ENCODE results near the gene UMAD1.

UMAD1 gene

DNA sequence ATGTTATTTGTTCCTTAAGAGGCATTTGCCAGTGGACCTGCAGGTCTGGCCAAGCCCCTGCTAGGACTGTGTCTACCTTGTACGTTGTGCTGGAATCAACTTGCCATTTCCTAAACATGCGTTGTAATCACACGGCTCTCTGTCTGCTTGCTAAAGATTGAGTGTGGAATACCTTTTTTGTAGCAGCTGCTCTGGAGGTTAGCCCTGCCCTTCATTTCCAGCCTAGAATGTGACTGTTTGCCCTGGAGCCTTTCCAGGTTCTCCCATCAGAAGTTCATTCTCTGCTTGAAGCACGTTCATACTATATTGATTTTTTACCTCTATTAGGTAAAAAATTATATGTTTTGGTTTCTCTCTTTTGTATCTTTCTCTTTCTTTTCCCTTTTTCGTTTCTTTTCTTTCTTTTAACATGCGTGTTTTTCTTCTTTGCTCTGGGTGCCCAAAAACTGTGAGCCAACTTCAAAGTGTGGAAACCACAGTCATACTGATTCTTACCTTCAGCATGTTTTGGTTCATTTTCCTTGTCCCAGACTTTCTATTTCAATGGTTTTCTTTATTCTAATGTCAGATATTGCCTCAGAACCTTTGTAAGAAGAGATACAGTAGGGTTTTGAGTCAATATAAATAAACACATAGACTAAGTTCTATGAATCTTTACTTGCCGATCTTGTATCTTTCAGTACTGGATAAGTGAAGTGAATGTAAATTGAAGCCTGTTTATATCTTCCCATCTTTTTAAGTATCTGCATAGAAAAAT is 189.7 kb downstream of the UMAD1 start:
- no peak for DNase-seq (ENCODE audit: low spot score)

GRCh38 chr7:7832518-7832917 is 192.0 kb downstream of the UMAD1 start:
- no peak for DNase-seq (ENCODE audit: low spot score)

DNA sequence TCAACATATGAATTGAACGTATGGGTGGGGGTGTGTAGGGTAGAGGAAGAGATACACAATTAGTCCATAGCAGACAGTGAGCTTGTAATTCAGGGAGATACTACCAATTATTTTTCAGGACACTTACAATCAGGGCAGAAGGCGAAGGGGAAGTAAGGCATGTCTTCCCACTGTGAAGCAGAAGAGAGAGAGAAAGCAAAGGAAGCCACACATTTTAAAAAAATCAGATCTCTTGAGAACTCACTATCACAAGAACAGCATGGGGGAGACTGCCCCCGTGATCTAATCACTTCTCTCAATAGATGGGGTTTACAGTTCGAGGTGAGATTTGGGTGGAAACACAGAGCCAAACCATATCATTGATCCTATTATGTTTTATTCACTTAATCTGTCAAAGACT is 194.2 kb downstream of the UMAD1 start:
- no peak for DNase-seq (ENCODE audit: low spot score)

DNA sequence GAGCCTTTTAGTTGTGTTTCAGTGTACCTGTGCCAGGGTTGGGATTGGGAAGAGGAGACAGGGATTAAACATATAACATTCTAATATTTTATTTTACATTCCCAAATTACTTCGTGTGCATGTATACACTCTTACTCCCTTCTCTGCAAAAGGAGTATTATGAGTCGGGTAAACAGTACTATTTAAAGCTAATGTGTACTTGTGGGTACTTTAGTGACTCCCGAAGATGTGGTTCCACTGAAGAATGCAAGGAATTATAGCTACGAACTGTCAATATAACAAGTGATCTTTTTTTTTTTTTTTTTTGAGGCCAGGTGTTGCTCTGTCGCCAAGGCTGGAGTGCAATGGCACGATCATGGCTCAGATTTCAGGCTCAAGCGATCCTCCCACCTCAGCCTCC is 200.5 kb downstream of the UMAD1 start:
- DNase-seq (ENCODE audit: low spot score), result no peak

- DNase-seq (ENCODE audit: low spot score), result no peak
Observed at GRCh38 chr7:7843240-7843639, 202.7 kb downstream of the UMAD1 start.

- DNase-seq (ENCODE audit: low spot score), result no peak
Observed at GRCh38 chr7:7843972-7844371, 203.4 kb downstream of the UMAD1 start.

- DNase-seq (ENCODE audit: low spot score), result no peak
Observed at GRCh38 chr7:7848246-7848645, 207.7 kb downstream of the UMAD1 start.

- DNase-seq (ENCODE audit: low spot score), result no peak
Observed at GRCh38 chr7:7848892-7849291, 208.3 kb downstream of the UMAD1 start.

- no peak for DNase-seq (ENCODE audit: low spot score)
Observed at GRCh38 chr7:7850150-7850549, 209.6 kb downstream of the UMAD1 start.

- no peak for DNase-seq (ENCODE audit: low spot score)
Observed at GRCh38 chr7:7851381-7851780, 210.8 kb downstream of the UMAD1 start.

GRCh38 chr7:7851991-7852390 is 211.4 kb downstream of the UMAD1 start:
- DNase-seq (ENCODE audit: low spot score), result no peak

DNA sequence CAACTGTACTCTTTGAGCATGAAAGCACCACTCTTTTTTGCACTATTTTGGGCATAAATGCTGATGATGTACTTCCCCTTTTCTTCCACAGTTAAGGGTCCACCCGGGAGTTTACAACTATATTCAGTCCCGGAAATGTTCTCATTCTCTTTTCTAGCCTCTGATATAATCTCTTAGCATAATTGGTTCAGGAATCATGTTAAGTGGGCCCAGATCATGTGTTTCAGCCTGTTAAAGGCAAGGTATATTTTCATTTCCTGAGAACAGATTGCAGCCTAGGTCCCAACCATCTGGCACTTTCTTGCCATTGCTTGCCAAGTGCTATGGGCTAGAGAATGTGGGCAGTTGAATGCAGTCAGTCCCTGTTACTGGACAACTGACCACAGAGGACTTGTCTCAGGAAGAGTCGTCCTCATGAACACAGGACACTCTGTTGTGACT is 216.6 kb downstream of the UMAD1 start:
- DNase-seq (ENCODE audit: low spot score), result no peak

GRCh38 chr7:7858559-7858958 is 218.0 kb downstream of the UMAD1 start:
- no peak for DNase-seq (ENCODE audit: low spot score)

DNA sequence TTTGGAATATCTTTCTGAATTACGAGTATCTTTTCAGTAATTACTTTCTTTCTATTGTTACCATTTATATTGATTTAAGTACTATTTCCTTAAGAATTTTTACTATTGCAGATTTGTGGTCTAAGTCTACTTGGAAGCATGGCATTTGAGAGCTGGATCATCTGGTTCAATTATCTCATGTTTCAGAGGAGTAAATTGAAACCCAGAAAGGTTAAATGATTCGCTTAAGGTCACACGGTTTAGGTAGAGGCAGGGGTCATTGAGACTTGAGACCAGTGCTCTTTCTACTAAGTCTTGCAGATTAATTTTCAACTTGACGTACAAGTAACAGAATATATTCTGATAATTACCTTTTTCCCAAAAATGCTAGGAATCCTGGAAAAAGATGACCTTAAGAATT is 218.9 kb downstream of the UMAD1 start:
- no peak for DNase-seq (ENCODE audit: low spot score)

- DNase-seq (ENCODE audit: low spot score), result peak; percentile 21
Observed at GRCh38 chr7:7861211-7861633, 220.7 kb downstream of the UMAD1 start.

- DNase-seq (ENCODE audit: low spot score), result no peak
Observed at GRCh38 chr7:7862393-7862792, 221.8 kb downstream of the UMAD1 start.

GRCh38 chr7:7867846-7868571 is 227.5 kb downstream of the UMAD1 start:
- no peak for DNase-seq (ENCODE audit: low spot score)

DNA sequence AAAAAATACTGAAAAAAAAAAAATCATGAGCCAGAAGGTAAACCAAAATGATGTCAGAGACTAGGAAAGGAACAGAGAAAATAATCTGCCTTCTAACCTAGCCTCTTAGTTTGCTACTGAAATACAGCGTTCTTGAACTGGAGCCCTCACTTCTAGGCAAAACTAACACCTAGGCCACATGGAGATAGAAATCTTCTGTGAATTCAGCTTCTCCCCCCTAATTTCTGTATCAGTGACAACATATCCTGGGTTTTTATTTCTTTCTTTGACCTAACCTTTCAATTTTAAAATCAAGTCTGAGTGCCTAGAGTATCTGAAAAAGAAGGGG is 228.0 kb downstream of the UMAD1 start:
- no peak for DNase-seq (ENCODE audit: low spot score)

DNA sequence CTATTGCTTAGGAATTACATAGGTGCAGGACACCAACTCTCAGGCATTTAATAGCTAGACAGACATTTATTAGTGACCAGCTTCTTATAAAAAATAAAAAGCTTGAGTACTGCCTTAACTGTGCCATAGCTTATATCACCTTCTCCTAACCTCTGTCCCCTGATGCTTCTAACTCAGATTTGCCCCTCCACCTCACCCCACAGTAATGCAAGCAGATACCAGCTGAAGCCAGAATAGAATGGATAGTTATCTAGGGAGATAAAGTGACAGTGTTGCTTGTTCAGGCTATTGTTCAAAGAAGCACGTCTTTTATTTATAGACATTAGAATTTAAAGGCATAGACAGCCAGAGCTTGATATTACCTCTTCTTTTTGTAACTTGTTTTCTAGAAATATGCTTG is 228.5 kb downstream of the UMAD1 start:
- DNase-seq (ENCODE audit: low spot score), result no peak

- DNase-seq (ENCODE audit: low spot score), result no peak
Observed at GRCh38 chr7:7869651-7870050, 229.1 kb downstream of the UMAD1 start.

DNA sequence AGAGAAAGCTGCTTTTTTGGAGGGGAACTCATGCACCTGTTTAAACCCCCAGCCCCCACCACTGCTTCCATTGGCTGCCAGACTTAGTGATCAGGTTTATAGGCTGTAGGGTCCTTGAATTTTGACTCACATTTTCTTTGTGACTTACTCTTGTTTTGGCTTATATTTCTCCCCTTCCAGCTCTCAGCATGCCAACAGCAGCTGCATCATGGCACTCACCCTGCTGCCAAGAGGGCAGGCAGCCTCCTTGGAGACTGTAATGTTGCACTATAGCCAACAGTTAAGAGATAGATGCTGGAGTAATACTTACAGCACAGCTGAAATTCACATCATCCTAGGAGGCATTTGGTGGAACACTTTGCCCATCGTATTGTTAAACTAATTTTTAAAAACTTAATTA is 230.0 kb downstream of the UMAD1 start:
- DNase-seq (ENCODE audit: low spot score), result no peak

DNA sequence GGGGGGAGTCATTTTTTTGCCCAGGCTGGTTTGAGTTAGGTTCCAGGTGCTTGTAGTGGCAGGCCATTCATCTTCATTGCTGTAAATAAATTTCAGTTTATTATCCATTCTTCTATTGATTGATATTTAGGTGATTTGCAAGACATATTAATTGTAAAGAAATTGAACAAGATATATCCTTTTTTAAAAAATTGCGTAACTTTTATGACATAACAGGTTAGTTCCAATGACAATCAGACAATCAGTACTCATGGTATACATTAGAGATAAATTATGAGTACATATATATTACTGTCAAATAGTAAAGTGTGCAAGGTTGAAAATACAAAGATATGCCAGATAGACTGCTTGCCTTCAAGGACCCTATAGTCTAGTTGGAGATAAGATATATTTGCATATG is 235.9 kb downstream of the UMAD1 start:
- no peak for DNase-seq (ENCODE audit: low spot score)

- DNase-seq (ENCODE audit: low spot score), result no peak
Observed at GRCh38 chr7:7881581-7881980, 241.0 kb downstream of the UMAD1 start.

GRCh38 chr7:7882888-7883287 is 242.3 kb downstream of the UMAD1 start:
- no peak for DNase-seq (ENCODE audit: low spot score)

Data from AG08396 (cell line).